ENCODE measurements around the gene COX6B1.
"Not testable (repeated sequence)": the region's sequence is repeated elsewhere in the genome, so short reads cannot be mapped to it uniquely, and the experiment has no call there.

COX6B1 gene

GRCh38 chr19:35666251-35666913 is 18.3 kb downstream of the COX6B1 start, which contains the start of gene UPK1A:
Gene UPK1A, plus strand, starts transcription at chr19:35666517. Its CDS starts 296 bp downstream, at chr19:35666813.
- no peak for DNase-seq

- DNase-seq: no peak
These were observed 21.4 kb downstream of the COX6B1 start for GRCh38 chr19:35669566-35669965.

- no peak for DNase-seq
These were observed 21.9 kb downstream of the COX6B1 start for GRCh38 chr19:35669974-35670373.

GRCh38 chr19:35670686-35671085 is 22.6 kb downstream of the COX6B1 start:
- no peak for DNase-seq

- peak; percentile 48 for DNase-seq
These were observed 23.7 kb downstream of the COX6B1 start for GRCh38 chr19:35671818-35672217.

- DNase-seq: peak; percentile 32
These were observed 25.1 kb downstream of the COX6B1 start for GRCh38 chr19:35673121-35673804.

GRCh38 chr19:35675589-35676140 is 27.5 kb downstream of the COX6B1 start:
- DNase-seq: peak; percentile 16

GRCh38 chr19:35689836-35690235 is 41.7 kb downstream of the COX6B1 start:
- no peak for DNase-seq

GRCh38 chr19:35691106-35691505 is 43.0 kb downstream of the COX6B1 start:
- not testable (repeated sequence) for DNase-seq

GRCh38 chr19:35692010-35692409 is 43.9 kb downstream of the COX6B1 start:
- DNase-seq: no peak

GRCh38 chr19:35693422-35693821 is 45.3 kb downstream of the COX6B1 start:
- no peak for DNase-seq

GRCh38 chr19:35693835-35694599 is 45.9 kb downstream of the COX6B1 start:
- DNase-seq: peak; percentile 92

GRCh38 chr19:35695895-35696422 is 47.8 kb downstream of the COX6B1 start:
- no peak for DNase-seq

GRCh38 chr19:35696835-35697234 is 48.7 kb downstream of the COX6B1 start:
- DNase-seq: no peak

GRCh38 chr19:35702223-35703012 is 54.3 kb downstream of the COX6B1 start:
- peak; percentile 100 for DNase-seq

GRCh38 chr19:35703343-35703742 is 55.2 kb downstream of the COX6B1 start:
- peak; percentile 37 for DNase-seq

GRCh38 chr19:35704218-35704617 is 56.1 kb downstream of the COX6B1 start, which contains the start of gene ZBTB32:
Gene ZBTB32, plus strand, starts transcription at chr19:35704558. Its CDS starts 10,069 bp downstream, at chr19:35714627.
- no peak for DNase-seq

Data from NCI-H69 (cell line).